Skeletal muscle tissue (tissue), 4 donors: Measurements from ENCODE around the gene MYH7. TPM values are rescaled to one million over a fixed set of nuclear protein-coding genes. Genes with fewer than 3 reads are reported as not detected.
"Not testable (repeated sequence)": the region's sequence is repeated elsewhere in the genome, so short reads cannot be mapped to it uniquely, and the experiment has no call there.

Experiments used
- H3K27ac ChIP-seq: one replicate; pipeline ENCODE4 v1.7.0; 2013; ENCODE audit warnings: mild to moderate bottlenecking, low read depth, low read length, inconsistent platforms
- H3K27me3 ChIP-seq, 3 donors: one replicate each; pipeline ENCODE4 v1.7.0; 2013; ENCODE audit warnings: low read length in 3 of 3; ENCODE audit not compliant: control insufficient read depth in 3 of 3, insufficient read depth in 3 of 3
- H3K36me3 ChIP-seq, 3 donors: one replicate each; pipeline ENCODE4 v1.7.0; 2013; ENCODE audit warnings: low read length in 3 of 3; ENCODE audit not compliant: control insufficient read depth in 3 of 3, insufficient read depth in 3 of 3
- H3K4me1 ChIP-seq, 3 donors: one replicate each; pipeline ENCODE4 v1.7.0; 2013; ENCODE audit warnings: low read length in 3 of 3, mild to moderate bottlenecking in 3 of 3; ENCODE audit not compliant: control insufficient read depth in 3 of 3, insufficient read depth in 3 of 3
- H3K4me3 ChIP-seq, 3 donors: one replicate each; pipeline ENCODE4 v1.7.0; 2013; ENCODE audit warnings: low read length in 3 of 3
- H3K9ac ChIP-seq, 3 donors: one replicate each; pipeline ENCODE4 v1.7.0; 2013; ENCODE audit warnings: low read length in 3 of 3, mild to moderate bottlenecking in 3 of 3, moderate library complexity in 2 of 3, low read depth in 1 of 3
- H3K9me3 ChIP-seq, 3 donors: one replicate each; pipeline ENCODE4 v1.7.0; 2013; ENCODE audit warnings: low read length in 3 of 3; ENCODE audit not compliant: control insufficient read depth in 3 of 3
- total RNA-seq: library from RNA; depleted of rRNA; stranded (reverse); fragments of >200 nt; gene quantifications from one replicate; pipeline ENCODE4 v1.2.3, GENCODE V29; 2014
- donor health status: Osteomylitis.

The MYH7 gene
- total RNA-seq, 1 donor from 2014 or later: 426 TPM

DNA sequence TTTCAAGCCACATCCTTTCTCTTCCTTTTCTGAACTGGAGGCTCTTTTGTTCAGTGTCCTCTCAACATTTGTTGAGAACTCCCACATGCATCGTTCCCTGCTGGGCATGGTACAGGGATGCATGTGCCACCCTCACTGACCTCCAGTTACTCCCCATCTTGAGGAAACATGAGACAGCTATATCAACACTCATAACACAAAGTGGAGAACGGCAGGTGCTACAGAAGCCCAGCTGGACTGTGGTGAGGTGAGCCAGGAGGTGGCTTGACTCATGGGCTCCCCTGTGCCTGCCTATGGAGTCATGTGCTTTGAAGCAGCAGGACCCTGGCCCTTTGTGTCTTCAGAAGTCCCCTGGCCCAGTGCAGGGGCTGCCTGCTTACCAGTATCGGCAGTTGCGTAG, 37.1 kb downstream of the MYH7 start:
- H3K9me3 ChIP-seq: no peaks in the 10 kb centered on the region
- peaks cover 0 to 3% (median 3%) of the 10 kb centered on the region in 3 donors for H3K27me3 ChIP-seq
- H3K4me1 ChIP-seq: peaks cover 0 to 6% (median 0%) of the 10 kb centered on the region in 3 donors
- H3K9ac ChIP-seq: peak overlapping the region in 1 of 3 donors; percentile 40
- H3K4me3 ChIP-seq: no peak overlapping the region
- peak overlapping the region; percentile 32 for H3K27ac ChIP-seq
- H3K36me3 ChIP-seq: peaks cover 5 to 68% (median 51%) of the 10 kb centered on the region in 3 donors

GRCh38 chr14:23396781-23397407, 38.6 kb downstream of the MYH7 start:
- Histone ChIP-seq H3K4me1 (peaks cover 0 to 3% (median 0%) of the 10 kb centered on the region in 3 donors), H3K27ac (no peak overlapping the region), H3K9me3 (no peaks in the 10 kb centered on the region), H3K9ac (no peak overlapping the region), H3K36me3 (peaks cover 8 to 67% (median 52%) of the 10 kb centered on the region in 3 donors), H3K4me3 (no peak overlapping the region), H3K27me3 (peaks cover 0 to 3% (median 2%) of the 10 kb centered on the region in 3 donors)

- Histone ChIP-seq H3K4me3 (no peak overlapping the region), H3K27ac (no peak overlapping the region), H3K27me3 (peaks cover 0 to 3% (median 0%) of the 10 kb centered on the region in 3 donors), H3K9ac (no peak overlapping the region), H3K36me3 (peaks cover 8 to 63% (median 53%) of the 10 kb centered on the region in 3 donors), H3K9me3 (no peaks in the 10 kb centered on the region), H3K4me1 (peaks cover 0 to 2% (median 0%) of the 10 kb centered on the region in 3 donors)
Observed at GRCh38 chr14:23396126-23396525, 39.3 kb downstream of the MYH7 start.

- H3K4me1 ChIP-seq: no peaks in the 10 kb centered on the region
- H3K4me3 ChIP-seq: no peak overlapping the region
- H3K9ac ChIP-seq: no peak overlapping the region
- no peak overlapping the region for H3K27ac ChIP-seq
- H3K27me3 ChIP-seq: peaks cover 0 to 3% (median 0%) of the 10 kb centered on the region in 3 donors
- peaks cover 8 to 70% (median 62%) of the 10 kb centered on the region in 3 donors for H3K36me3 ChIP-seq
- no peaks in the 10 kb centered on the region for H3K9me3 ChIP-seq
Observed at GRCh38 chr14:23392613-23393012, 42.8 kb downstream of the MYH7 start.

DNA sequence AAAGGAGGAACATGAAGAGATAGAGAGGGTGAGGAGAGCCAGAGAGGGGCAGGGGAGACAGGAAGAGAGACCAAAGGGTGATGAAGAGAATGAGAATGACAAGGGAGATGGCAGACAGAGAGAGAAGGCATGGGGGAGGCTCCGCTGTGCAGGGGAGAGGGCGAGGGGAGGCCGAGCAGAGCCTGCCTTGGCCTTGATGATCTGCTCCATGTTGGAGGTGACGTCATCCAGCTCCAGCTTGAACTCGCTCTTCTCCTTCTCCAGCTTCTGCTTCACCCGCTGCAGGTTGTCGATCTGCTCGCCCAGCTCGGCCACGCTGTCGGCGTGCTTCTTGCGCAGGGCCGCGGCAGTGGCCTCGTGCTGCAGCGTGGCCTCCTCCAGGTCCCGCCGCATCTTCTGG, 45.6 kb downstream of the MYH7 start:
- H3K36me3 ChIP-seq: peaks cover 5 to 75% (median 64%) of the 10 kb centered on the region in 3 donors
- H3K4me3 ChIP-seq, H3K27ac ChIP-seq, H3K27me3 ChIP-seq, H3K9me3 ChIP-seq, H3K9ac ChIP-seq, H3K4me1 ChIP-seq: not testable (repeated sequence)

- Histone ChIP-seq H3K36me3 (peaks cover 5 to 80% (median 66%) of the 10 kb centered on the region in 3 donors), H3K27ac (no peak overlapping the region)
Observed at GRCh38 chr14:23389396-23389795, 46.1 kb downstream of the MYH7 start.

GRCh38 chr14:23388996-23389395, 46.5 kb downstream of the MYH7 start:
- H3K4me3 ChIP-seq: no peak overlapping the region
- H3K9ac ChIP-seq: no peak overlapping the region
- no peak overlapping the region for H3K27ac ChIP-seq
- no peaks in the 10 kb centered on the region for H3K9me3 ChIP-seq
- peaks cover 5 to 82% (median 66%) of the 10 kb centered on the region in 3 donors for H3K36me3 ChIP-seq
- H3K27me3 ChIP-seq: peaks cover 0 to 5% (median 3%) of the 10 kb centered on the region in 3 donors
- H3K4me1 ChIP-seq: no peaks in the 10 kb centered on the region

More at GRCh38 chr14:23389396-23389795, 46.1 kb downstream of the MYH7 start:
- Histone ChIP-seq H3K4me3 (no peak overlapping the region), H3K9ac (no peak overlapping the region), H3K27me3 (peaks cover 0 to 5% (median 3%) of the 10 kb centered on the region in 3 donors), H3K9me3 (no peaks in the 10 kb centered on the region), H3K4me1 (no peaks in the 10 kb centered on the region)

GRCh38 chr14:23387916-23388882, 47.3 kb downstream of the MYH7 start:
- peaks cover 2 to 82% (median 62%) of the 10 kb centered on the region in 3 donors for H3K36me3 ChIP-seq
- no peaks in the 10 kb centered on the region for H3K9me3 ChIP-seq
- H3K27ac ChIP-seq: no peak overlapping the region
- no peak overlapping the region for H3K4me3 ChIP-seq
- H3K27me3 ChIP-seq: peaks cover 0 to 5% (median under 1%) of the 10 kb centered on the region in 3 donors
- H3K9ac ChIP-seq: no peak overlapping the region
- no peaks in the 10 kb centered on the region for H3K4me1 ChIP-seq

DNA sequence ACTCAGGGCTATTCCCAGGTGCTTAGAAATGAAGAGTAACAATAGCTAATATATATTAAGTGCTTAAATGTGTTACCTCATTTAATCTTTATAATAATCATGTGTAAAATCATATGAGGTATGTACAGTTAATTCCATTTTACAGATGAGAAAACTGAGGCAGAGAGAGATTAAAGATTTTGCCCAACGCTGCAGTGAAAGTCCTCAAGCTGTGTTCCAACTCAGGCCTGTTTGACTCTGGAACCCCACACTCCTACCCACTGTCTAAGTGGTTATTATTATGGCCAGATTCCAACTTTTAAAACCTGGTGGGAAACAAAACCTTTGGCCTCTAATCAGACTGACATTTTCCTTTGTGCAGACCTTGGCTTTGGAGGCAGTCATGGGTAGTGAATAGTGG, 48.5 kb downstream of the MYH7 start:
- H3K36me3 ChIP-seq: peaks cover 0 to 82% (median 60%) of the 10 kb centered on the region in 3 donors
- H3K27me3 ChIP-seq: peaks cover 0 to 5% (median 0%) of the 10 kb centered on the region in 3 donors
- no peaks in the 10 kb centered on the region for H3K9me3 ChIP-seq
- no peak overlapping the region for H3K27ac ChIP-seq
- no peak overlapping the region for H3K4me3 ChIP-seq
- no peak overlapping the region for H3K9ac ChIP-seq
- no peaks in the 10 kb centered on the region for H3K4me1 ChIP-seq

- H3K27me3 ChIP-seq, H3K9ac ChIP-seq, H3K4me1 ChIP-seq, H3K27ac ChIP-seq, H3K9me3 ChIP-seq, H3K4me3 ChIP-seq: not testable (repeated sequence)
- peaks cover 0 to 86% (median 60%) of the 10 kb centered on the region in 3 donors for H3K36me3 ChIP-seq
Observed at GRCh38 chr14:23386266-23386657, 49.2 kb downstream of the MYH7 start.
